GM12878 (cell line): ENCODE measurements around the gene SMIM14.

Experiments used
- CBFB ChIP-seq: IDR thresholded peaks from 2 replicates; pipeline ENCODE4 v1.6.1; 2016; ENCODE audit warnings: antibody characterized with exemption, low read depth
- CHD1 ChIP-seq: IDR thresholded peaks from 2 replicates; pipeline ENCODE4 v1.6.1; 2012; ENCODE audit warnings: low read depth, low read length, improper control_type of control experiment
- EGR1 ChIP-seq, 2 experiments: IDR thresholded peaks; 1 replicate in 1 of 2; 2 replicates in 1 of 2; pipeline ENCODE4 v1.6.1; 2011 to 2012; ENCODE audit warnings: low read depth in 2 of 2, low read length in 2 of 2, borderline replicate concordance in 1 of 2, mild to moderate bottlenecking in 1 of 2, moderate library complexity in 1 of 2
- EP300 ChIP-seq, 2 experiments: fragments of 150-350 bp in 1 of 2; IDR thresholded peaks; 2 replicates each; pipeline ENCODE4 v1.6.1; 2011 to 2012; ENCODE audit warnings: low read depth in 2 of 2, low read length in 2 of 2, borderline replicate concordance in 1 of 2, improper control_type of control experiment in 1 of 2, inconsistent platforms in 1 of 2; ENCODE audit not compliant: control insufficient read depth in 1 of 2
- FOXM1 ChIP-seq: IDR thresholded peaks from 2 replicates; pipeline ENCODE4 v1.6.1; 2012; ENCODE audit warnings: low read depth, mild to moderate bottlenecking, inconsistent platforms, low read length, moderate library complexity
- POLR2A ChIP-seq: IDR thresholded peaks from 2 replicates; pipeline ENCODE4 v1.6.1; 2011; ENCODE audit warnings: low read depth, mild to moderate bottlenecking, low read length
- RFX5 ChIP-seq: IDR thresholded peaks from 2 replicates; pipeline ENCODE4 v1.6.1; 2011; ENCODE audit warnings: low read depth, low read length, improper control_type of control experiment
- TF ChIP-seq, protein P1 (sequence below): IDR thresholded peaks from 2 replicates; pipeline ENCODE4 v1.6.1; 2011; ENCODE audit warnings: low read depth, mild to moderate bottlenecking, low read length, moderate library complexity, borderline replicate concordance; ENCODE audit errors: extremely low read depth
- TF ChIP-seq, protein P2 (sequence below), 3 experiments: IDR thresholded peaks in 2 of 3; conservative IDR thresholded peaks in 1 of 3; 2 replicates each; pipeline ENCODE4 v1.5.1; 2011; ENCODE audit warnings: low read depth in 3 of 3, low read length in 3 of 3, mild to moderate bottlenecking in 3 of 3, control low read depth in 2 of 3, moderate library complexity in 2 of 3, inconsistent platforms in 1 of 3, mixed read lengths in 1 of 3; ENCODE audit not compliant: control insufficient read depth in 2 of 3, insufficient read depth in 1 of 3; ENCODE audit errors: extremely low read depth in 1 of 3

DNA sequence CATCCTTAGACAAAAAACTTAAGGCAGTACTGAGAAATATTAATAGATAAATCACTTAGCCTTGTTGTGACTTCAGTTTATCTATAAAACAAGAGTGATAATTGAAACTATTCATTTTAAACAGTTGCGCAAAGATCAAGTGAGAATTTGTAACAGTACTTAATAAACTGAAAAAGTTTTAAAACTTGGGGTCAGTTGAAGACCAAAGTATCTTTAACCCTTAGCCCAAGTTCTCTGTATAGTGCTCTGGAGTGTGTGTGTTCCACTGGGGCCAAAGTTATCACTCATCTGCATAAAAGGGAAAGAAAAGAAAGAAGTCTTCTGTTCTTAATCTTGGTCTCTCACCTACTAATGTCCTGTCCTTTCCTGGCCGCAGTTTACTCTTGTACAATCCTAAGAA, 11.3 kb downstream of the SMIM14 start:
- TF ChIP-seq EP300 (IDR thresholded peaks at IDR 0.05; ENCODE audit: borderline replicate concordance in 1 of 2, control insufficient read depth in 1 of 2, low read depth in 2 of 2, low read length in 2 of 2) (no peak), FOXM1 (no peak), POLR2A (no peak), EGR1 (IDR thresholded peaks at IDR 0.05; ENCODE audit: borderline replicate concordance in 1 of 2, low read depth in 2 of 2, low read length in 2 of 2) (no peak), CHD1 (no peak), CBFB (no peak), RFX5 (no peak)
- TF ChIP-seq, protein P1, sequence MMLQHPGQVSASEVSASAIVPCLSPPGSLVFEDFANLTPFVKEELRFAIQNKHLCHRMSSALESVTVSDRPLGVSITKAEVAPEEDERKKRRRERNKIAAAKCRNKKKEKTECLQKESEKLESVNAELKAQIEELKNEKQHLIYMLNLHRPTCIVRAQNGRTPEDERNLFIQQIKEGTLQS, result no peak
- TF ChIP-seq, protein P2, sequence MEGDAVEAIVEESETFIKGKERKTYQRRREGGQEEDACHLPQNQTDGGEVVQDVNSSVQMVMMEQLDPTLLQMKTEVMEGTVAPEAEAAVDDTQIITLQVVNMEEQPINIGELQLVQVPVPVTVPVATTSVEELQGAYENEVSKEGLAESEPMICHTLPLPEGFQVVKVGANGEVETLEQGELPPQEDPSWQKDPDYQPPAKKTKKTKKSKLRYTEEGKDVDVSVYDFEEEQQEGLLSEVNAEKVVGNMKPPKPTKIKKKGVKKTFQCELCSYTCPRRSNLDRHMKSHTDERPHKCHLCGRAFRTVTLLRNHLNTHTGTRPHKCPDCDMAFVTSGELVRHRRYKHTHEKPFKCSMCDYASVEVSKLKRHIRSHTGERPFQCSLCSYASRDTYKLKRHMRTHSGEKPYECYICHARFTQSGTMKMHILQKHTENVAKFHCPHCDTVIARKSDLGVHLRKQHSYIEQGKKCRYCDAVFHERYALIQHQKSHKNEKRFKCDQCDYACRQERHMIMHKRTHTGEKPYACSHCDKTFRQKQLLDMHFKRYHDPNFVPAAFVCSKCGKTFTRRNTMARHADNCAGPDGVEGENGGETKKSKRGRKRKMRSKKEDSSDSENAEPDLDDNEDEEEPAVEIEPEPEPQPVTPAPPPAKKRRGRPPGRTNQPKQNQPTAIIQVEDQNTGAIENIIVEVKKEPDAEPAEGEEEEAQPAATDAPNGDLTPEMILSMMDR (IDR thresholded peaks at IDR 0.05 in 2 of 3, conservative IDR thresholded peaks at IDR 0.05 in 1 of 3; ENCODE audit: control insufficient read depth in 2 of 3, extremely low read depth in 1 of 3, insufficient read depth in 1 of 3, low read depth in 3 of 3, low read length in 3 of 3), result no peak
